ENCODE results near the gene KLHDC9. TPM values are rescaled to one million over a fixed set of nuclear protein-coding genes. Genes with fewer than 3 reads are reported as not detected.
"Not testable (repeated sequence)": the region's sequence is repeated elsewhere in the genome, so short reads cannot be mapped to it uniquely, and the experiment has no call there.

The KLHDC9 gene
- polyA plus RNA-seq, 1 donor, result 15.0 TPM

- DNase-seq, result no peak
These were observed 2.9 kb upstream of the KLHDC9 start for GRCh38 chr1:161095230-161095629.

GRCh38 chr1:161096015-161096414, 2.1 kb upstream of the KLHDC9 start:
- DNase-seq, result no peak

- DNase-seq, result no peak
These were observed 1.6 kb upstream of the KLHDC9 start for GRCh38 chr1:161096530-161096929.

- DNase-seq, result no peak
These were observed 1.1 kb downstream of the KLHDC9 start for GRCh38 chr1:161099090-161099802.

- no peak for DNase-seq
These were observed 2.4 kb downstream of the KLHDC9 start for GRCh38 chr1:161100556-161100955.

- DNase-seq, result no peak
These were observed 8.3 kb downstream of the KLHDC9 start for GRCh38 chr1:161106431-161106830.

- DNase-seq, result no peak
These were observed 13.0 kb downstream of the KLHDC9 start for GRCh38 chr1:161111117-161111516.

GRCh38 chr1:161111527-161111926, 13.4 kb downstream of the KLHDC9 start:
- no peak for DNase-seq

GRCh38 chr1:161113915-161114314, 15.8 kb downstream of the KLHDC9 start:
- DNase-seq, result no peak

GRCh38 chr1:161114556-161114955, 16.4 kb downstream of the KLHDC9 start:
- DNase-seq, result no peak

GRCh38 chr1:161115132-161115711, 17.1 kb downstream of the KLHDC9 start:
- no peak for DNase-seq

GRCh38 chr1:161115961-161116360, 17.8 kb downstream of the KLHDC9 start:
- DNase-seq, result not testable (repeated sequence)

- peak; percentile 83 for DNase-seq
These were observed 19.8 kb downstream of the KLHDC9 start, which contains the start of the genes NIT1 and PFDN2 for GRCh38 chr1:161117759-161118581. NIT1 (plus strand) TSS chr1:161118105; CDS start chr1:161118177, 72 bp downstream. PFDN2 (minus strand) TSS chr1:161118037; CDS start chr1:161118026, 11 bp downstream.

GRCh38 chr1:161119092-161119903, 21.1 kb downstream of the KLHDC9 start:
- peak; percentile 41 for DNase-seq

GRCh38 chr1:161121042-161121650, 23.0 kb downstream of the KLHDC9 start:
- DNase-seq, result no peak

GRCh38 chr1:161121834-161122233, 23.7 kb downstream of the KLHDC9 start:
- DNase-seq, result no peak

GRCh38 chr1:161122967-161123366, 24.8 kb downstream of the KLHDC9 start:
- no peak for DNase-seq

GRCh38 chr1:161127649-161128048, 29.5 kb downstream of the KLHDC9 start:
- no peak for DNase-seq

- no peak for DNase-seq
These were observed 30.6 kb downstream of the KLHDC9 start for GRCh38 chr1:161128591-161129420.

GRCh38 chr1:161130266-161130665, 32.1 kb downstream of the KLHDC9 start:
- DNase-seq, result no peak
